GM21576 (cell line): ENCODE results near the gene SSBP4.

Experiments used
- ATAC-seq: cut with Tn5 transposase; IDR thresholded peaks from one replicate; pipeline ENCODE4 v1.9.1; 2021; ENCODE audit warnings: mild to moderate bottlenecking, moderate library complexity; ENCODE audit not compliant: unreplicated experiment

SSBP4 gene

GRCh38 chr19:18461471-18461870, 42.3 kb downstream of the SSBP4 start:
- ATAC-seq: no peak

GRCh38 chr19:18464646-18465045, 45.4 kb downstream of the SSBP4 start:
- no peak for ATAC-seq

GRCh38 chr19:18465214-18465963, 46.2 kb downstream of the SSBP4 start:
- ATAC-seq: no peak

GRCh38 chr19:18465964-18466339, 46.8 kb downstream of the SSBP4 start:
- ATAC-seq: no peak

- no peak for ATAC-seq
These were observed 47.2 kb downstream of the SSBP4 start for GRCh38 chr19:18466354-18466753.

GRCh38 chr19:18467978-18468377, 48.8 kb downstream of the SSBP4 start:
- ATAC-seq: no peak

GRCh38 chr19:18468517-18468916, 49.3 kb downstream of the SSBP4 start:
- ATAC-seq: no peak

GRCh38 chr19:18469069-18469846, 50.1 kb downstream of the SSBP4 start:
- no peak for ATAC-seq

GRCh38 chr19:18470787-18471186, 51.6 kb downstream of the SSBP4 start:
- no peak for ATAC-seq

GRCh38 chr19:18473003-18473705, 54.0 kb downstream of the SSBP4 start:
- ATAC-seq: no peak

GRCh38 chr19:18473706-18474087, 54.5 kb downstream of the SSBP4 start:
- ATAC-seq: no peak

GRCh38 chr19:18474366-18474887, 55.2 kb downstream of the SSBP4 start:
- no peak for ATAC-seq

- ATAC-seq: no peak
These were observed 55.8 kb downstream of the SSBP4 start for GRCh38 chr19:18475004-18475453.

- ATAC-seq: no peak
These were observed 56.6 kb downstream of the SSBP4 start for GRCh38 chr19:18475762-18476331.

- no peak for ATAC-seq
These were observed 57.4 kb downstream of the SSBP4 start for GRCh38 chr19:18476507-18477041.

GRCh38 chr19:18477042-18477779, 58.0 kb downstream of the SSBP4 start:
- ATAC-seq: no peak

GRCh38 chr19:18477974-18478373, 58.8 kb downstream of the SSBP4 start:
- ATAC-seq: no peak

GRCh38 chr19:18478545-18479311, 59.5 kb downstream of the SSBP4 start:
- peak; percentile 59 for ATAC-seq

GRCh38 chr19:18480006-18480691, 61.0 kb downstream of the SSBP4 start:
- no peak for ATAC-seq
